HG03439 (cell line): ENCODE measurements around the gene CKAP2L.

Experiments
- ATAC-seq: cut with Tn5 transposase; IDR thresholded peaks from one replicate; pipeline ENCODE4 v1.9.1; 2021; ENCODE audit warnings: mild to moderate bottlenecking, moderate library complexity; ENCODE audit not compliant: unreplicated experiment

CKAP2L gene

DNA sequence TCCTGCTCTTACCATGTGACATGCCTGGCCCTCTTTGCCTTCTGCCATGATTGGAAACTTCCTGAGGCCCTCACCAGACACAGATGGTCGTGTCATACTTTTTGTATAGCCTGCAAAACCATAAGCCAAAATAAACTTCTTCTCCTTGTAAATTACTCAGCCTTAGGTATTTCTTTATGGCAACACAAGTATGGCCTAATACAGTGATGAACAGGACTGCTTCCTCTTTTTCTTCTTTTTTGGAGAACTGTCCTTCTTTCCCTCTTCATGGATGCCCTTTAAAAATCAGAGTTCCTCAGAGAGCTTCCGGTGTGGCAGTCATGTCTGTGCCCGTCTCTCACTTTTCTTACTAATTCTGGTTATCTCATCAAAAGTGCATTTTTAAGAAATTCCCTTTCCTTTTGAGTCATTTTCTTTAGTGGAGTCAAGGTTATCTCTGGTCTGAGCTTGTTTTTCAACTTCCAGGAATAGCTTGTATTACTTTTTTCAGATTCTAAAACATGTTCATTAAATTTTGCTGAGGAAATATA is 29.1 kb upstream of the CKAP2L start:
- no peak for ATAC-seq

GRCh38 chr2:112792419-112792818 is 28.0 kb upstream of the CKAP2L start:
- no peak for ATAC-seq

DNA sequence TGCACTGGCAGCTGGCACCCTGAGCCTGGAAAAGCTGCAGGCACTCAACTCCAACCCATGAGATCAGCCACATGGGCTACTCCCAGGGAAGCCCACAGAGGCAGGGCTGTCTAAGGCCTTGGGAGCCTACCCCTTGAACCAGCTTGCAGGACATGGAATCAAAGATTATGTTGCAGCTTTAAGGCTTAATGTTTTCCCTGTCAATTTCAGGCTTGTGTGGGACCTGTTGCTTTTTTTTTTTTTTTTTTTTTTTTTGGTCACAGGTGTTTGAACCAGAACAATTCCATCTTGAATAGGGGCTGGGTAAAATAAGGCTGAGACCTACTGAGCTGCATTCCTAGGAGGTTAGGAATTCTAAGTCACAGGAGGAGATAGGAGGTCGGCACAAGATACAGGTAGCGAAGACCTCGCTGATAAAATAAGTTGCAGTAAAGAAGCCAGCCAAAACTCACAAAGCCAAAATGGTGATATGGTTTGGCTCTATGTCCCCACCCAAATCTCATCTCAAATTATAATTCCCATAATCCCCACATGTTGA is 27.4 kb upstream of the CKAP2L start:
- ATAC-seq, result no peak

DNA sequence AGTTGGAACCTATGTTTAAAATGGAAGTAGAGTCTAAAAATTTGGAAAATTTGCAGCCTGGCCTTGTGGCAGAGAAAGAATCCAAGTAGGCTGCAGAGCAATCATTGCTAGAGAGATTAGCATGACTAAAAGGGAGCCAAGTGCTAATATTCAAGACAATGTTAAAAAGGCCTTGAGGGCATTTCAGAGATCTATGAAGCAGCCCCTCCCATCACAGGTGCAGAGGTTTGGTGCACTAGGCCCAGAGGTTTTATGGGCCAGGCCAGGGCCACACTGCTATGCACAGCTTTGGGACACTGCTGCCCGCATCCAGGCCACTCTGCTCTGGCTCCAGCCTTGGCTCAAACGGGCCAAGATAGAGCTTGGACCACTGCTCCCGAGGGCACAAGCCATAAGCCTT is 26.6 kb upstream of the CKAP2L start:
- no peak for ATAC-seq

DNA sequence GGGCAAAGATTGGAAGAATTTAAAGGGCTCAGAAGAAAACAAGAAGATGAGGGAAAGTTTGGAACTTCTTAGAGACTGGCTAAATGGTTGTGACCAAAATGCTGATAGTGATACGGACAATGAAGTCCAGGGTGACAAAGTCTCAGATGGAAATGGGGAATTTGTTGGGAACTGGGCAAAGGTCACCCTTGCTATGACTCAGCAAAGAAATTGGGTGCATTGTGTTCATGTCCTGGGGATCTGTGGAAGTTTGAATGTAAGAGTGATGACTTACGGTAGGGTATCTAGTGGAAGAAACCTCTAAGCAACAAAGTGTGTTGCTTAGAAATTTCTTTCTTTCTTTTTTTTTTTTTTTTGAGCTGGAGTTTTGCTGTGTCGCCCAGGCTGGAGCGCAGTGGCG is 25.9 kb upstream of the CKAP2L start:
- ATAC-seq, result no peak

DNA sequence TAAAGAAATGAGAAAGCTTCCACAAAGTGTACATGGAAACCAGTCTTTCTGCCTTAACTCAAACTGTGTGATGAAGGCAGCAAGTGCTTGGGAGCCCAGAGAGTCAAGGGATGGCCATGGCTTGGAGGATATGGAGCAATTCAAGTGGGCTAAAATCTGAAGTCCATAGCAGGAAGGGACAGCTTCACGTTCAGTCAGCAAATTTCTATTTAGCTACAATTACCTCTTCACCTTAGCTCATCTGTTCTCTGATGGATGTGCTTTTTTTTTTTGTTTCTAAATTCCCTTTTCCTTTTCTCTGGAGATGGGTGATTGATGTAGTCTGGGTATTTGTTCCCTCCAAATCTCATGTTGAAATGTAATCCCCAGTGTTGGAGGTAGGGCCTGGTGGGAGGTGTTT is 24.8 kb upstream of the CKAP2L start:
- no peak for ATAC-seq

- no peak for ATAC-seq
Measured at GRCh38 chr2:112788653-112789052, 24.2 kb upstream of the CKAP2L start.

- ATAC-seq, result no peak
Measured at GRCh38 chr2:112787729-112788393, 23.5 kb upstream of the CKAP2L start.

GRCh38 chr2:112787294-112787693 is 22.9 kb upstream of the CKAP2L start:
- no peak for ATAC-seq

- ATAC-seq, result no peak
Measured at GRCh38 chr2:112784199-112785189, 20.1 kb upstream of the CKAP2L start, which contains the start of gene IL1A. Gene IL1A (minus strand): TSS chr2:112784493. CDS start chr2:112783770, 723 bp downstream.

DNA sequence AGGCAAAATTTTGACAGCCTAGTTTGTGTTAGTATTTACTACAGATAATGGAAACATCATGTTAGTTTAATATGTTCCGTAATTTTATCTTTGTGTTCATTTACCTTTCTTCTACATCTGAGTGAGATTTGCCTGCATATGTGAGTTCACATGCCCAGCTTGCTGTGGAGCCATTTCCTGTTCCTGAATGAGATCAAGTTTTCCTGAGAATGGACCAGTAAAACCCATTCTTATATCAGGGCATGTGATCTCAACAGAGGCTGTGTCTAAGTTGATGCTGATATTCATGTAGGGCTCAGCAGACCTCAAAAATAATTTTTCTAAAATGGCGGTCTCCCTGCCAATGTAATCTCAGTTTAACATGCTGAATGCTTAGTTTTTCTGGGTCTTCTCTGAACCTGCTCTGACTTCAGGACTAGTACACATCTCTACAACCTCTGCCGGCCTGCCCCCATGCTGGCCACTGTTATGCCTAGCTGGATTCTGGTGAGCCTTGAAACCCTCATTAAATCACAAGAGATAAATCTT is 18.8 kb upstream of the CKAP2L start:
- no peak for ATAC-seq

GRCh38 chr2:112782234-112782799 is 17.9 kb upstream of the CKAP2L start:
- peak; percentile 78 for ATAC-seq

DNA sequence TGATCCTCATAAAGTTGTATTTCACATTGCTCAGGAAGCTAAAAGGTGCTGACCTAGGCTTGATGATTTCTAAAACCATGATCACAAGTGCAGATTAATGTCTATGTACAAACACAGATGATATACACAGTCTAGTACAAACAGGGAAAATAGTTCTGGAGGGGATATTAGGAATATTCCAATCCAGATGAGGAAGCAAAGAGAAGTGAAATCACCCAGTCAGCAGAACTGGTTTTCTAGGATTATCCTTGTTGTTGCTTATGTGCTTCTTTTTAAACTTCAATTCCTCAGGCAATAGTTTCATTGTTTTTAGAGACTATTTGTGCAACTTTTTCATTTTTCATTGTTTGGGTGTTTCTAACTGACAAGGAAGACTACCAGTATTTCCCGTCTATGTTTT is 15.2 kb upstream of the CKAP2L start:
- ATAC-seq, result no peak

- no peak for ATAC-seq
Measured at GRCh38 chr2:112777036-112777435, 12.6 kb upstream of the CKAP2L start.

DNA sequence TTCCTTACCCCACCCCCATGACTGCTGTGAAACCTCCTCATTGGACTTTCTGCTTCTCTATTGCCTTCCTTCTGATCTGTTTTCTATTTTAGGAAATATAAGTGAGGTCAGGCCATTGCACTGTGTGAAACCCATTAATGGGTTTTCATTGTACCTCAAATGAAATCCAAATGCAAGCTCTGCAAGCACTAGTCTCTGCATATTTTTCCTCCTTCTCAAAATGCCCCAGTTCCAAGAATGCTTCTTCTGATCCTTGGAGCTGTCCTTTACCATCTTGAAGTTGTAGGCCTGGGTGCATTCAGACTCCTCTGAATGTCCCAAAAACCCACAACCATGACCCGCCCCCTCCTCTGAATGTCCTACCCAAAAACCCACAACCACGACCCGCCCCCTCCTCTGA is 11.7 kb upstream of the CKAP2L start:
- no peak for ATAC-seq

GRCh38 chr2:112774536-112775285 is 10.3 kb upstream of the CKAP2L start:
- no peak for ATAC-seq

DNA sequence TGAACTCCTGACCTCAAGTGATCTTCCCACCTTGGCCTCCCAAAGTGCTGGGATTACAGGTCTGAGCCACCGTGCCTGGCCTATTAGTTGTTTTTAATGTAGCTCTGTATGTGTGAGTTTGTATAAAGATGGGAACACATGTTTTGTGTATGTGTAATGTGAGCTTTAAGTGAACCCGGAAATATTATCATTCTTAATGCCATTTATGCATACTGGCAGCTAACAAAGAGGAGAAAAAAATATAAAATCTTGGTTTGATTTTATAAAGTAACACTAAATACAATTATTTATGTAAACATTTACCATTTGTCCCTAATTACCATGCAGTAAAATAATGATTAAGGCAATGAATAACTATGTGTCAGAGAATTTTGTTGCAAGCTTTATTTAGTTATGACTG is 9.1 kb upstream of the CKAP2L start:
- ATAC-seq, result no peak

DNA sequence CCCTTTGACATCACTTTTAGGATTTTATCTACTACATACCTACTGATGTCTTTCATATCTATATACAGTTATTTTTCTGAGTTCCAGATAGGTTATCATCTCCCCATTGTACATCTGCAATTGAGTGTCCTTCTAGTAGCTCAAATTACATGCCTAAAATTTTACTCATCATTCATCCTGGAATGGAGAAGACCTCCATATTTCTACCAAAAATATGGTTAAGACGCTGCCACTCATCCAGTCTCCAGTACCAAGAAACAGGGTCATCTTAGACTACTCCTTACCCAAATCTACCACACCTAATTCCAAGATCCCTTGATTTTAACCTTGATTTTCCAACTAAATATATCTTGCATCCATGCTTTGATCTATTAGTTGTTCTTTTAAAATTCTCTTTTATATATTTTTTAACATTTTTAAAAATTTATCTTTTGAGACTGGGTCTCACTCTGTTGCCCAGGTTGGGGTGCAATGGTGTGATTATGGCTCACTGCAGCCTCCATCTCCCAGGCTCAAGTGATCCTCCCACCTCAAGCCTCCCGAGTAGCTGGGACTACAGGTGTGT is 8.6 kb upstream of the CKAP2L start:
- no peak for ATAC-seq

GRCh38 chr2:112772322-112772721 is 7.9 kb upstream of the CKAP2L start:
- no peak for ATAC-seq

- no peak for ATAC-seq
Measured at GRCh38 chr2:112768432-112768831, 4.0 kb upstream of the CKAP2L start.
